NCI-H82 treated with DMSO at 0.1 percent for 48 hours (cell line): ENCODE measurements around the gene MDM1.

Experiments used
- DNase-seq: peaks from one replicate; lab custom pipeline; 2025; ENCODE audit not compliant: unreplicated experiment; lab: John Stamatoyannopoulos, UW

MDM1 gene

DNA sequence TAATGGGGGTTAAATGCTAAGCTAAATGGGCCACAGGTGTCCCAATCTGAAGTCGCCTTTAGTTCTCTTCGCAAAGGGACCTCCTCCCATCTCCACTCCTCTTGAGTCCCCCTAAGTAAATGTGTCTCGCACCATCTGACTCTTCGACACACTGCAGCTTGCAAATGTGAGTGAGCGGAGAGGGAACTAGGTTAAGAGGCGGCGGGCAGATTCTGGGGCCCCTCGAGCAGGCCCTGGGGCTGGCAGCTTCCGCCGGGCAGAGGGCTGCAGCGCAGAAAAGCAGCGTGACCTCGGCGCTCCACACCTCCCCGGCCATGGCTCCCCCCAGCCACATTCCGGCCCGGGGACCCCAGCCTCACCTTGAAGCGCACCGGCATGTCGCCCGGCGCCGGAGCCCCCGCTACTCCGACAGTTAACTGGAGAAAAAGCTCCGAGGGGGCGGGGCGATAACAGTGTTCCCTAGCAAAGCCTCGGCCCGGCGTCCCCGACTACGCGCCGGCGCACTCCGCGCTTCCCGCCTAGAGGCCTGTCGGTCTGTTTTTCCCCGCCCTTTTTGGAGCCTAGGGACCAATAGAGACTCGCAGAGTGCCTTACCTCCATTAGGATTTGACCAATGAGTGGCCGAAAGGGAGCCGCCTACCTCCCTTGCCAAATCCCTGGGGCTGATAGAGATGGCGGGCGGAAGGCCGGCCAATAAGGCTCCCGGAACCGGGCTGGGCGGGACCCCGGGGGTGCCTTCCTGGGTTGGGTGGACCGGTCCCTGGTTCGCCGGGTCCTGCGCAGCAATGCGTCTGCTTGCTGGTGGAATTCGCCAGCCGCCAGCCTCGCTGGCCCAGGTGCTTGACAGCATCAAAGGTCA is at the start of gene MDM1:
MDM1 (minus strand) TSS at position 494 of the 859 bp plus-strand sequence; CDS start at position 377, 117 bp downstream.
- DNase-seq = peak; percentile 93

DNA sequence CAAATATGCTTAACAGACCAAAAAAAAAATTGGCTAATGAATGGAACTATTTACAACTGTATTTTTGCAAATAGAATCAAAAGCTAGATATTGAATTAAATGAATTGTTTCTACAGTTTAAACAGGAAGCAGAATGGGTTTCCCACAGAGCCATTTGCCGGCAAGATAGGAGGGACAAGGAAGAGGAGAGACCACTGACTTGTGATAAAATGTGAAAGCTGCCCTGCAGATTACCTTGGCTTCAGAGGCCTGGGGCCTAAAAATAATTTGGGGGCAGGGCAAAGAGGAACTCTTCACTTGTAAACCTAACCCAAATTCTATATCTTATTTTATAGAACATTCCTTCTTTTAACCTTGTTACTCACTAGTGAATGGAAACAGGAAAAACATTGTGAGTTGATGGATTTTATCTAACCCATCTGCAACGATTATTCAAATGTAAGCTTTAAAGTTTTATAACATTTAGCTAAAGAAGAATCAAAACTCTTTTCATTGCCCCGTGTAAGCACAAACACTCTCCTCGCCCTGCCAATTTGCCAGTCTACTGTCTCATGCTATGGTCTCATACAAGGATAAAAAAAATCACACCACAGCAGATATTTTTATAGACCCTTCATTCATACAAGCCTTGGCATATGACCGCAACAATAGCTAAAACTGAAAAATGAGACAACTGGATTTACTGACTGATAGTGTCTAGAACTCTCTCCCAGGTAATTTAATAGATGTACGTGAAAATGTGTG is 49.5 kb upstream of the MDM1 start:
- DNase-seq = no peak

DNA sequence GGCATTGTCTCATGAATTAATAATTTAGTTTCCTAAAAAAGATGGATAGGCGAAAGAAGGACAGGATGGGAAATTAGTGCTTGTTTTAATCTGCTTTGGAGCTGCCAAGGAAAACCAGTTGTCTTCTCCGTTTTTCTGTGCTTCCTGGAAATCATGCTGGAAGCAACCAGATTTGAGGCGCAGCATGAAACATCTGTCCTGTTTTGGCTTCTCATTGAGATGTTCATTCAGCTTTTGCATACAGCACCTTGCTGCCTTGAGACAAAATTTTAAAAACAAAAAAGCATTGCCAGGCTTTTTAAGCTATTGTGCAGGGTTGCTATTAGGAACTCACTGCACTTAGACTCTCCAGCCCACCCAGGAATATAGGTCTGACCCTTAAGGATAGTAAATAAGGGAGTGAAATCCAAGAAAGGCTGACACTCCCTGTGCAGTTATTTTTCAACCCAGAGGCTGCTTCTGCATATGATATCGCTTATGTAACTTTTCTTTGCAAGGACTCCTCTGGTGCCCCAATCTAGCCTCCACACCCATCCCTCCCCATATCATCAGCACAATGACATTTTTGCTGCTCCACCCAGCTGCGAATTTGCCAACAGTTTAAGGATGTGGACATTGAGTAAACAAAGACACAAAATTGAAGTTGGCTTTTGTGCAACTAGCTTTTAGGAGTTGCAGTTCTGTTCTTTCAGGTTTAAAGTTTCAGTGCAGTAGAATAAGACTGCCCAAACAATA is 46.9 kb upstream of the MDM1 start:
- DNase-seq = no peak

- no peak for DNase-seq
Measured at GRCh38 chr12:68377881-68378280, 45.7 kb upstream of the MDM1 start.

DNA sequence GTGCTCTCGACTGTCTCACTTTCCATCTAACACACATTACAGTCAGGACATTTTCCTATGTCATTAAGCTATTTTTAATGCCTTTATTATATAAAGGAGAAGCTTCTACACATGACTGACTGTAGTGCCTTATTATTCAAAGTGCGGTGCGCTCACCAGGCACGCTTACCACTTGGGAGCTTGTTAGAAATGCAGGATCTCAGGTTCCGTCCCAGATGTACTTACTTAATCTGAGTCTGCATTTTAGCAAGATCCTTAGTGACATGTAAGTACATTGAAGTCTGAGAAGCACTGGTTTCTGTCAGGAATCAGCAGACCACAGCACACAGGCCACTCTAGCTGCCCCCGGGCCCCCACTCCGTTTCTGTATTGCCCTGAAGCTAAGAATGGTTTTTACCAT is 44.7 kb upstream of the MDM1 start:
- DNase-seq = no peak

DNA sequence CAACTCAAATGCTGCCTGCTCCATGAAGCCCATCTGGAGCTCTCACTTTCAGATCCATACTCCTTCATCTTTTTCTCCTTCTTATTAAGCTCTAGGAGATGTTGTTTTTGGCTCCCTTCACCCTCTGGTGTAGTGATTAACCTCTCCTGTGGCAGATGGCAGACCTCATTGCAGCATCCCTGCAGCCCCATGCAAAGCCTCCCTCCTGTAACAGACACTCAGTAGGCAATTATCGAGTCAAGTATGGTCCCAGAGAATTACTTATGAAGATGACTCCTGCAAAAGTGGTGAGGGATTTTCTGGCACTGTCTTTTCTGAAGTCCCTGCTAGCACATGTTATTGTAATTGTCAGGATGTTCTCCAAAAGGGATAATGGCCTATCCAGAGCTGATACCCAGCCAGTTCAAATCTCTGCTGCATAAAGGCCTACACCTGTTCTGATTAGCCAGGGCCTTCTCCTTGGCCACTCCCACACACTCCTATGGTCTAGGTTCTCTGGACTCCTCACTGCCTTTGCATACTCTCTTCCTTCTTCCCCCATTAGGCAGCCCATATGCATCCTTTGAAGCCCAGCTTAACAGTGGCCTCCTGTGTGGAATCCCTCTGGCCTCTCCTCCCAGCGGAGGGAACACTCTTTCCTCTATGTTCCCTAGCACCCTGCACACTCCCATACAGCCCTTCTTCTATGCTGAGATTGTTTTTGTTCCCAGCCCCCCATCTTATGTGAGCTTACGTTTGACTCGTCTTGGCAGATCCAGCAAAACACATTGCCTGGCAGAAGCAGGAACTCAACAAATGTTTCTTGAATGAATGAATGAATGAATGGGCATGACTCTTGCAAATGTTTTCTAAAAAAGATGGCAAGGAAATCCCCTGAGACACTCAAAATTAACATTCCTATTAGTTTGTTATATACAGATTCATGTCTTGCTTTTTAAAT is 43.9 kb upstream of the MDM1 start:
- DNase-seq = peak; percentile 19

DNA sequence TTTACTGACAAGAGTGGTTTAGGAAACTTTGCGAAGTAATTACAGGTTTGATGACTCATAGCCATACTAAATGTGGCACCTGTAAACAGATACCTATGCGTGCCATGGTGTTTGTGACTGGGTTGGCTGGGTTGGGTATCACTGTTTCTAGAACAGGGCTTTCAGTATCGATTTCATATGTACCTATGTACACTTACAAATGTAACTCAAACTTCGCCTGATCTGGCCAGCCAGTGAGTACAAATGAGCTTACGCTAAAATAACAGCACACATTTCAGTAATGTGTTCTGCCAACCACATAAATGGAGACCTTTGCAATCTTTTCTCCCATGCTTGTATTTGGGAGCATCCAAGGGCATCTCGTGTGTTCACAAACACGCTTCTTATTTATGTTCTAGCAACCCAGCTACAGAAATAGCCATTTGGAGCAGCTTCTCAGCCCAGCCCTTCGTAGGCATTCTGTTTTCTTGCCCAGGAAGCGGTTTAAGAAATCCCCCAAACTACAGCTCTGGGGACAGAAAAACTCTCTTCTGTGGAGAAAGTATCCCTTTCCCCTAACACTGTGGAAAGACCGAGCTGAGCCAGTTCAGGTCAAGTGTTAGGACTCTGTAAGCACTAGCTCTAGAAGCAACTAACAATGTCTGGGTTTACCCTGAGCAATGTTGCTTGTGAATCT is 42.3 kb upstream of the MDM1 start:
- DNase-seq = no peak

DNA sequence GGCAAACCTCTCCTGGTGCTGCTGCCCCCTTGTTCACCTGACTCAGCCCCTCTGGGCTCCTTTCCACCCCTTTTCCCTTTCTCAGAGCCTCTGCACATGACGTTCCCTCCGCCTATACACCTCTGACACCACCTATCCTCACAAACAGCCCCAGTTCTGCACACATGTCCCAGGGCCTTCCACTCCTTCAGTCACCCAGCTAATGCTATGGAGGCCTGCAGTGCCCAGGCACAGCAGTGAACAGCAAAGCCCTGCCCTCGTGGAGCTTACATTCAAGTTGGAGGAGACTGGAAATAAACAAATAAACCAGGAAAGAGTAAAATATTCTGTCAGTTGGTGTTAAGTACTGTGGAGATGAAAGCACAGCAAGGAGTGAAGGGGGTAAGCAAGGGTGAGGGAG is 38.5 kb upstream of the MDM1 start:
- no peak for DNase-seq

DNA sequence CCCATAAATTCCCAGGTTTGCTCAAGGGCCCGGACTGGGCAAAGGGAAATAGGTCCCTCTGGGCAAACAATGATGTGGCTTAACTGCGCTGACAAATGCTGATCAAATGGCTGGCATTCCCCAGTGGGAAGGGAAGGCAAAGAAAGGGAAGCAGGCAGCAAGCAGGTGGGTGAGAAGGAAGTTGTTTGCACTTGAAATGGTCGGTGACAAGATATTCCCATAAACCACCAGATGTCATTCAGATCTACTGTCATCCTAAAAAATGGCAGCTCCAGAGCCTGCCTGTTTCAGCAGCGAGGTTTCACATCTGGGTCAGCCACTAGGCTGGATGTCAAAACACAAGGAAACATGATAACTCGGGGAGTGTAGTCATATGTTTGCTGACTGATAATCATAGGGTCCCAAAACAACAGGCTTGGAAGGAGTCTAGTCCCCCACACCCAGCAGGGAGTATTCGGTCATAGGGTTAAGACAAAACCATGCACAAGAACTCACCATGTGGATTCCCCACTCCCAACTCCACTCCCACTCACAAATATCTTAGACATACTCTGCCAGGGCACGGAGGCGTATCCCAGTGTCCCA is 37.9 kb upstream of the MDM1 start:
- no peak for DNase-seq

GRCh38 chr12:68368327-68368726 is 36.2 kb upstream of the MDM1 start:
- peak; percentile 23 for DNase-seq

DNA sequence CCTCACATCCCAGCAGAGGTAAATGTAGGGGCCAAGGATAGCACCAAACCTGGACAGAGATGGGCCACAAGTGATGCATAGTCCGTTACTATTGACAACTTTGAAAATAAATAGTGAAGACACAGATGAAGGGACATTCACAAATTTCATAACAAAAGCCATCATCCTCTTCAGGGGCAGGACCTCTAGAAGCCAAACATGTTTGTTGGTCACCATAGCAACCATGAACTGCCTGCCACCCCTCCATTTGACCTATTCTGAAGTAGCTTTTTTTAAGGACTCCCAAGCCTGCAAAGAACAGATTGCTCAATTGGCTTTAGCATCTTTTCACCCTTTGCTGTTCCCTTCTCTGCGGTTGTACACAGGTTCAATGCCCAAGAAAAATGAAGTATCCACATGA is 35.7 kb upstream of the MDM1 start:
- DNase-seq = no peak

- DNase-seq = no peak
Measured at GRCh38 chr12:68367116-68367515, 35.0 kb upstream of the MDM1 start.

GRCh38 chr12:68364893-68365725 is 32.9 kb upstream of the MDM1 start:
- no peak for DNase-seq

GRCh38 chr12:68364328-68364727 is 32.2 kb upstream of the MDM1 start:
- no peak for DNase-seq

GRCh38 chr12:68361953-68362352 is 29.8 kb upstream of the MDM1 start:
- DNase-seq = no peak

DNA sequence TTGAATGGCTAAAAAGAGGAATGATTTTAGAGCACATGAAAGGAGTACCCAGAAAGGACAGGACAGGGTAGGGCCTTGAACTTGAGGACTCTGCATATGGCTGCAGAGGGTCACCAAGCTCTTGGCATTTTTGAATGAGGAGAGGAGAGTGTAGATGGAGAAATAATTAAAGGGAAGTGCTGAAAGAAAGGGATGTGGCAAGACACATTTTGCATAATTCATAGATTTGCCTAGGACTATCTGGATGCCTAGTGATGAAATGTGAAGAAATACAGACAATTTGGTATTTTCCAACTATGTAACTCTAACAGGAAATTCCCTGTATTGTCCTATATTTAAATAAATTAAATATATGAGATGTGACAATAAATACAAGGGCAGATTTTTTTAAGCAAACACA is 27.5 kb upstream of the MDM1 start:
- no peak for DNase-seq

DNA sequence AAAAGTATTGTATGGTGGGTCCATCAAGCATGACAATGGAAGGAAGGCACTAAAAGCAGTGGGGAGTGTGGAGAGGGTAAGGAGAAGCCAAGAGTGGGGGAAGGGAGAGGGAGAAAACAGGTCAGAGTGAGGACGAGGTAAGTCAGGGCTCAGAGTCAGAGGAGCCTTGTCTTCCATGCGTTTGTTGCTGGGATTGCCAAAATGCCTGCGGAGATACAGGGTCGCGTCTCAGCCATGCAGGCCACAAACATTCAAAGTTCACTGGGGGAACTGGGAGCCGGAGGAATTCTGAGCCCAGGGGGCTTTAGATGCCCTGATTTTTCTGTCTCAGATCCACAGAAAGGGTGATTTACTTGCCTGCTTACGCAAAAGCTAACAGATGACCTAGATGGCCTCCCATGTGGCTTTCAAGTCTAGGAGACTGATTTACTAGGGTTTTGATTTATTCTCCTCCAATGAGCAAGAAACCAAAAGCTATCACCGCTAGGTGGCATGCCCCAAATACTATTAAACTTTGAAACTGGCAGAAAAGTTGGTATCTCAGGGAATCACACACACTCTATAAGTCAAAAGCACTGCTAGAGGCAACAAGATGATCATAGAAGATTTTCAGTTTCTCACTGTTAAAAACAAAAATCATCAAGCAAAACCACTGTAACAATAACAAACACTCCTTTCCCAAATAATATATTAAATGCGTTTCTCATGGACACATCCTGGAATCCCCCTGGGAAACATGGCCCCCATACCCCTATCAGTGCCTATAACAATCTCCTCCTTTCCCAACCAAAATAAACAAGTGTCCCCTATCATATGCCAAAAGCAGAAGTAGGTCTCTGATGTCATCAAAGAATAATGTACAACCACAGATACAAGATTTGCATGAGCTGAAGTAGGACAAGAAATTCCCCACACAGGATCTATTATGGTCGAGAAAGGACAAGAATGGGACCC is 26.6 kb upstream of the MDM1 start:
- DNase-seq = no peak

DNA sequence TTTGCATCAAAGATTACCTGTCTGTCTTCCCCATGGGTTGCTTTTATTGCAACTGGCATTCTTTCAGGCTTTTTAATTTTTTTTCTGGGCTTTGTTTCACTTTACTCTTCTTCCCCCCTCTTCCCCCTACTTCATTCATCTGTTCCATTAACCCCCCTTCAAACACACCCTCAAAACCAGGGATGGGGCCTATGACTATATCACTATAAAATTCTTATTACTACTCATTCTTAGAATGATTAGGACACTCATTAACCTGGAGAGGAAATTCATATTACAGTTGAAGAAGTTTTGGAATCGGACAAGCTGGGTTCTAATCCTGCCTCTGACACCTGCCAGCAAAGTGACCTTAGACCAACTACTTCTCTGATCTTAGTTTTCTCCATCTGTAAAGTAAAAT is 24.8 kb upstream of the MDM1 start:
- no peak for DNase-seq
